GM12892 (cell line): Measurements from ENCODE around the gene CAGE1.

Experiments used
- POLR2A ChIP-seq: IDR thresholded peaks from 2 replicates; pipeline ENCODE4 v1.6.1; 2011; ENCODE audit warnings: low read depth, low read length, control low read depth
- POLR2AphosphoS5 ChIP-seq: IDR thresholded peaks from 2 replicates; pipeline ENCODE4 v1.6.1; 2011; ENCODE audit warnings: low read depth, low read length, control low read depth
- TAF1 ChIP-seq: IDR thresholded peaks from 2 replicates; pipeline ENCODE4 v1.6.1; 2011; ENCODE audit warnings: low read depth, mild to moderate bottlenecking, control low read depth, low read length, borderline replicate concordance

- TF ChIP-seq POLR2AphosphoS5 (no peak), POLR2A (no peak), TAF1 (no peak)
Measured at GRCh38 chr6:7391151-7391550, 1.6 kb upstream of the CAGE1 start.
